Sciatic nerve (tissue), 1 donor: ENCODE results near the gene MTA2. TPM values are rescaled to one million over a fixed set of nuclear protein-coding genes. Genes with fewer than 3 reads are reported as not detected.

ENCODE experiments used
- microRNA-seq: library from miRNA; unstranded; fragments of <30 nt; microRNA quantifications from one replicate; pipeline ENCODE4 v1.2.0, GENCODE V29; 2020
- total RNA-seq: library from RNA; stranded (reverse); fragmentation: NEBNext Ultra II Directional; extraction: Animal tissue kit (Norgen Biotek cat#: 25700); gene quantifications from one replicate; pipeline ENCODE4 v1.2.1, GENCODE V29; 2021
- donor health status: DM: no; HTN: no; CAD: no.

MTA2 gene
- total RNA-seq, 1 donor from 2014 or later: 86.6 TPM

Small RNAs within 50 kb of the gene (microRNA-seq; reads per million reads assigned to microRNA genes)
- gene MIR6747: not detected

Other genes starting within 250 kb of the MTA2 start
- 3.5 TPM for gene SCGB1A1, start 182.8 kb downstream of the MTA2 start, total RNA-seq
- 2,773 TPM for gene AHNAK, start 55.1 kb downstream of the MTA2 start, total RNA-seq
- 811 TPM for gene EEF1G, start 28.0 kb downstream of the MTA2 start, total RNA-seq
- gene TUT1, start 10.3 kb downstream of the MTA2 start, total RNA-seq: 20.7 TPM
- gene EML3, start 10.9 kb upstream of the MTA2 start, total RNA-seq: 113 TPM
- 15.2 TPM for gene ROM1, start 11.4 kb upstream of the MTA2 start, total RNA-seq
- 38.7 TPM for gene B3GAT3, start 20.1 kb upstream of the MTA2 start, total RNA-seq
- 219 TPM for gene GANAB, start 44.7 kb upstream of the MTA2 start, total RNA-seq
- 12.3 TPM for gene INTS5, start 51.4 kb upstream of the MTA2 start, total RNA-seq
- gene C11orf98, start 63.3 kb upstream of the MTA2 start, total RNA-seq: 25.1 TPM
- 7.1 TPM for gene CSKMT, start 63.4 kb upstream of the MTA2 start, total RNA-seq
- gene UQCC3, start 69.8 kb upstream of the MTA2 start, total RNA-seq: 7.1 TPM
- gene LBHD1, start 70.4 kb upstream of the MTA2 start, total RNA-seq: 4.9 TPM
- 79.6 TPM for gene UBXN1, start 77.2 kb upstream of the MTA2 start, total RNA-seq
- gene LRRN4CL, start 87.7 kb upstream of the MTA2 start, total RNA-seq: 28.4 TPM
- 44.5 TPM for gene BSCL2, start 105.6 kb upstream of the MTA2 start, total RNA-seq
- gene GNG3, start 105.8 kb upstream of the MTA2 start, total RNA-seq: 1.4 TPM
- gene HNRNPUL2, start 125.6 kb upstream of the MTA2 start, total RNA-seq: 51.2 TPM
- 30.9 TPM for gene TTC9C, start 126.6 kb upstream of the MTA2 start, total RNA-seq
- 9.8 TPM for gene ZBTB3, start 152.3 kb upstream of the MTA2 start, total RNA-seq
- 48.1 TPM for gene POLR2G, start 159.7 kb upstream of the MTA2 start, total RNA-seq
- 17.8 TPM for gene TAF6L, start 169.5 kb upstream of the MTA2 start, total RNA-seq
- gene TMEM179B, start 185.5 kb upstream of the MTA2 start, total RNA-seq: 29.6 TPM
- 10.4 TPM for gene TMEM223, start 190.1 kb upstream of the MTA2 start, total RNA-seq
- gene NXF1, start 203.6 kb upstream of the MTA2 start, total RNA-seq: 81.8 TPM
- 51.6 TPM for gene STX5, start 230.2 kb upstream of the MTA2 start, total RNA-seq
- not detected for gene TEX54, start 231.0 kb upstream of the MTA2 start, total RNA-seq
- gene WDR74, start 237.7 kb upstream of the MTA2 start, total RNA-seq: 34.5 TPM